HG03469 (cell line): Measurements from ENCODE around the gene SPAG9.
"Not testable (repeated sequence)": the region's sequence is repeated elsewhere in the genome, so short reads cannot be mapped to it uniquely, and the experiment has no call there.

Source experiments
- ATAC-seq: cut with Tn5 transposase; IDR thresholded peaks from one replicate; pipeline ENCODE4 v1.9.1; 2021; ENCODE audit warnings: mild to moderate bottlenecking, moderate library complexity, moderate number of reproducible peaks; ENCODE audit not compliant: unreplicated experiment

SPAG9 gene

GRCh38 chr17:51144266-51145022 lies 23.8 kb upstream of the SPAG9 start:
- no peak for ATAC-seq

GRCh38 chr17:51142597-51142996 lies 21.9 kb upstream of the SPAG9 start:
- ATAC-seq: no peak

DNA sequence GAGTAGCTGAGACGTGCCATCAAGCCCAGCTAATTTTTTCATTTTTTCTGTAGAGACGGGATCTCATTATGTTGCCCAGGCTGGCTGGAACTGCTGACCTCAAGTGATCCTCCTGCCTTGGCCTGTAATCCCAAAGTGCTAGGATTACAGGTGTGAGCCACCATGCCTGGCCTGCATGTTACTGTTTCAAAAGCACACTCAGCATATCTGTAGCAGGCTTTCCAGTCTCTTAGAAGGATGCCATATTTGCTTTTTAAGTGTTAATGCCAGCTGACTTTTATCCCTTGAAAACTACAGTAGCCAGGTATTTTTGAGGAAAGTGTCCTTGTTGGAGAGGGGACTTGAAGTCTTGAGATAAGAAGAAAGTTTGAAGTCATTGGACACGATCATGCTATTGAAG lies 15.3 kb upstream of the SPAG9 start:
- ATAC-seq: no peak

DNA sequence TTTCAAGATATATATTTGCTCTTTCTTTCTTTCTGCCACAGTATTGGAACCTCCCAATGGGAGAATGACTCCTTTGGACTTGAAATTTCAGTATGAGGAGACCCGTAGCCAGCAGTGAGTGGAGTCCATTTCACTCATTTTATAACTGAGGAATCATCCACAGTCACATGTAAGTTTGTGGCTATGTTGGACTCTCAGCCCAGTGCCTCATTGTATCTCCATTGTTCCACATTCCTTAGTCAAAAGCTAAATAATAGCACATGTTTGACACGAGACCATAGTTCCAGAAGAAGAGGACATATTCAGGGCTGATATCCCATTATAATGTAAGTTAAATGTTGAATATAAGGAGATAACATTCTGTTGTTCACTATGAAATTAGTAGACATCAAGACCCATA lies 12.7 kb upstream of the SPAG9 start:
- ATAC-seq: no peak

GRCh38 chr17:51132964-51133319 lies 12.3 kb upstream of the SPAG9 start:
- no peak for ATAC-seq

DNA sequence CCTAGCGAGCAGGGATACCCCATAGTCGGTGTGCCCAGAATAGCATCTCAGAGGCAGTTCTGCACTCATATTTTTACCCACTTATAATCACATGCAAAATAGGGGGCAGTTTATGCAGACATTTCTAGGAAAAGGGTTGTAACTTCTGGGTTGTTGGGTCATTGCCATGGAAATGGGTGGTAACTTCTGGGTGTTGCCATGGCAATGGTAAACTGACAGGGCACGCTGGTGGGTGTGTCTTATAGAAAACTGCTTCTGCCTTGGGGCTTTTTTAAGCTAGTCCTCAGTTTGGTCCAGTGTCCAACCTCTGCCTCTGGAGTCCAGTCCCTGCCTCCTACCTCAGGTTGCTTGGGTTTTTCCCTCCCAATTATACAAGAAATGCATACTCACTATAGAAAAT lies 7.4 kb upstream of the SPAG9 start:
- no peak for ATAC-seq

- no peak for ATAC-seq
These were observed 4.2 kb upstream of the SPAG9 start for GRCh38 chr17:51124640-51125503.

- not testable (repeated sequence) for ATAC-seq
These were observed 1.9 kb upstream of the SPAG9 start for GRCh38 chr17:51122473-51123115.

- ATAC-seq: no peak
These were observed 1.2 kb upstream of the SPAG9 start for GRCh38 chr17:51121620-51122472.

DNA sequence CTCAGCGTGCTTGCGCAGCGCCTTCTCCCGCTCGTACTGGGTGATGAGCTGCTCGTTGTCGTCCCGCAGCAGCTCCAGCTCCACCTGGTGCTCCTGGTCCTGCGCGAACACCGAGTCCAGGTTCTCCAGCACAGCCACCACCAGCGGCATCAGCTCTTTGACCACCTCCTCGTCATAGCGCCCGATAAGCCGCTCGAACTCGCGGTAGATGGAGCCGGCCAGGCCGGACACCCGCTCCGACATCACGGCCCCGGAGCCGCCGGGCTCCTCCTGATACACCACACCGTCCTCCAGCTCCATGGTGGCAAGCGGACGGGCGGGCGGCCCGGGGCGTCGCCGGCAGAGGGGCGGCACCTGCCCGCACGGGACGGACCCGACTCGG lies 320 bp downstream of the SPAG9 start:
- ATAC-seq: peak; percentile 18

- ATAC-seq: peak; percentile 8
These were observed 982 bp downstream of the SPAG9 start for GRCh38 chr17:51119415-51120356.

DNA sequence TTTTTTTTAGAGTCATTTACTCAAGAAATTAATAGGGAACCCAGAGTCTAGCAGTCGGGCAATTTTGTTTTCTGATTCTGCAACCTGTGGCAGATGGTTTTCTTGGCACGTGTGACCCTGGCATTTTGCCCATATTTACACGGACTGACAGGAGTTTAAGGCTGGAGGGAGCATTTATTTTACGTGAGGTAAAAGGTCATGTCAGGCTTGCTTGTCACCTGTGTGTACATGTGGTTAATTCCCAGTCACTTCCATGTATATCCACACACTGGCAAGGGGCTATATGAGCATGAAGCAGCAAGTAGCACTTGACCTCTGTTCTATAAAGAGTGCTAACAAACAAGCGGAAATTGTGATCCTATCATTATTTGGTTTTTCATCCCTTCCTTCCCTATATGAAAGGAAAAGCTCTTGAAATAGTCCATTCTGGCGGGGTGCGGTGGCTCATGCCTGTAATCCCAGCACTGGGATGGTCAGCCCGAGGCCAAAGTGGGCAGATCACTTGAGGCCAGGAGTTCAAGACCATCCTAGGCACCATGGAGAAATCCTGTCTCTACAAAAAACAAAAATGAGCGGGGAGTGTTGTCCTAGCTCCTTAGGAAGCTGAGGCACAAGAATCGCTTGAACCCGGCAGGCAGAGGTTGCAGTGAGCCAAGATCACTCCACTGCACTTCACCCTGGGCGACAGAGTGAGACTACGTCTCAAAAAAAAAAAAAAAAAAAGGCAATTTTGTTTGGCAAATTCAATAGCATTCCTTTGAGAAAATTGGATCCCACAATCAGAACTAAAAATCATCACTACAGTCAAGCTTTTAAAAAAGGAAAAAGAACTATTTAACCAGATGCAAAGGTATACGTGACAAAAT lies 2.1 kb downstream of the SPAG9 start:
- no peak for ATAC-seq

- no peak for ATAC-seq
These were observed 5.5 kb downstream of the SPAG9 start for GRCh38 chr17:51115179-51115578.

DNA sequence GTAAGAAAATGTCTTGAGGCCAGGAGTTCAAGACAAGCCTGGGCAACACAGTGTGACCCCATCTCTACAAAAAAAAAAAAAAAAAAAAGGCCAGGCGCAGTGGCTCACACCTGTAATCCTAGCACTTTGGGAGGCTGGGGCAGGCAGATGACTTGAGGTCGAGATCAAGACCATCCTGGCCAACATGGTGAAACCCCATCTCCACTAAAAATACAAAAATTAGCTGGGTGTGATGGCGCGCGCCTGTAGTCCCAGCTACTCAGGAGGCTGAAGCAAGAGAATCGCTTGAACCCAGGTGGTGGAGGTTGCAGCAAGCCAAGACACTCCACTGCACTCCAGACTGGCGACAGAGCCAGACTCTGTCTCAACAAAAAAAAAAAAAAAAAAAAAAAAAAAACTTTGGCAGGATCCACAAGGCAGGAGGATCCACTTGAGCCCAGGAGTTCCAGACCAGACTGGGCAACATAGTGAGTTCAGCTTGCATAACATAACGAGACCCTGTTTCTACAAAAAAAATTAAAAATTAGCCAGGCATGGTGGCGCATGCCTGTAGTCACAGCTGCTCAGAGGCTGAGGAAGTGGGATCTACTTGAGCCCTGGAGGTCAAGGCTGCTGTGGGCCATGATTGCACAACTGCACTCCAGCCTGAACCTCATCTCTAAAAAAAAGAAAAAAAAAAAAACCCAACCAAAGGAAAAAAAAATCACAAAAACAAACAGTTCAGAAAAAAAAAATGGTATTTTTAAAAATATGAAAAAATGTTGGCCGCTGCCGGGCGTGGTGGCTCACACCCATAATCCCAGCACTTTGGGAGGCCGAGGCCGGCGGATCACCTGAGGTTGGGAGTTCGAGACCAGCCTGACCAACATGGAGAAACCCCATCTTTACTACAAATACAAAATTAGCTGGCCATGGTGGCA lies 8.1 kb downstream of the SPAG9 start:
- not testable (repeated sequence) for ATAC-seq

DNA sequence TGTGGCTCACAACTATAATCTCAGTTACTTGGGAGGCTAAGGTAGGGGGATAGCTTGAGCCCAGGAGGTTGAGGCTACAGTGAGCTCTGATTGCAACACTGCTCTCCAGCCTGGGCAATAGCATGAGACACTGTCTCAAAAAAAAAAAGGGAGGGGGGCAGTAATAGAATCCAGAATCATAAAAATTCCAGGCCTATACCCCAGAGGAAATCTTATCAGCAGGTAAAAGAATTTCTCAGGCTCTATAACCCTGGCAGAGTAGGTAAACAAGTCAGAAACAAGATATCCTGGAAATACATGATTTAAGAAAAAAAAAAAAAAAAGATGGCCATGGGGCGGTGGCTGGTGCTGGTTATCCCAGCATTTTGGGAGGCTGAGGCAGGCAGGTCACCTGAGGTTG lies 12.9 kb downstream of the SPAG9 start:
- no peak for ATAC-seq

GRCh38 chr17:51103451-51103850 lies 17.2 kb downstream of the SPAG9 start:
- no peak for ATAC-seq

- no peak for ATAC-seq
These were observed 17.6 kb downstream of the SPAG9 start for GRCh38 chr17:51103050-51103449.
